GM19025 (cell line): ENCODE measurements around the gene ADAM17.

Source experiments
- ATAC-seq: cut with Tn5 transposase; IDR thresholded peaks from one replicate; pipeline ENCODE4 v1.9.1; 2021; ENCODE audit warnings: mild to moderate bottlenecking, low read depth, moderate library complexity; ENCODE audit not compliant: unreplicated experiment

The ADAM17 gene

DNA sequence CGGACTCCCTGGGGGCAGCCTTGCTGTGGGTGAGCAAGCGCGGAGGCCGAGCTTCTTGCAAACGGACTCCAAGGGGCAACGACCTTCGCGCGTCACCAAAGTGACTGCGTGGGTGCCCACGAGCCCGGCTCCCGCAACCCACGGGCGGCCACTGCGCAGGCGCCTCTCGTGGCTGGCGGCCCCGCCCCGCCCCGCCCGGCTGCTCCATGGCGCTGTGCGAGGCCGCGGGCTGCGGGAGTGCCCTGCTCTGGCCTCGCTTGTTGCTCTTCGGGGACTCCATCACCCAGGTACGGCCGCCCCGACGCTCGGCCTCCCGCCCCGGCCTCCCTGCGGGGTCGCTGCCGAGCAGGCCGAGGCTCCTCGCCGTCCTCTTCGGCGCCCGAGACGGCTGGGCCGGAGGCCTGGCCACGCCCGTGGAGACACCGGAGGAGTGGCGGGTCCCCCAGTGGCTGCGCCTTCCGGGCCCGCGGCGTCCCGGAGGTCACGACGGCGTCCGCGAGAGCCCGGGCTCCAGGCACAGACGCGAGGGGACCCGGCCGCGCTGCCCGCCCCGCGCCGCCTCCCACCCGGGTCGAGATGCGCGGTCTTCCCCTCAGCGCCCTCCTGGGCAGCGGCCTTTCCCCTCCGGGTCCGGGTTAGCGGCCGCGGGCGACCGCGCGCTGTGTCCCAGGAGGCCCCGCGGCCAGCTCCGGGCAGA, 81.1 kb downstream of the ADAM17 start, which contains the start of gene IAH1:
IAH1 (plus strand) TSS at position 191 of the 697 bp plus-strand sequence; CDS start at position 207, 16 bp downstream.
- peak; percentile 76 for ATAC-seq

DNA sequence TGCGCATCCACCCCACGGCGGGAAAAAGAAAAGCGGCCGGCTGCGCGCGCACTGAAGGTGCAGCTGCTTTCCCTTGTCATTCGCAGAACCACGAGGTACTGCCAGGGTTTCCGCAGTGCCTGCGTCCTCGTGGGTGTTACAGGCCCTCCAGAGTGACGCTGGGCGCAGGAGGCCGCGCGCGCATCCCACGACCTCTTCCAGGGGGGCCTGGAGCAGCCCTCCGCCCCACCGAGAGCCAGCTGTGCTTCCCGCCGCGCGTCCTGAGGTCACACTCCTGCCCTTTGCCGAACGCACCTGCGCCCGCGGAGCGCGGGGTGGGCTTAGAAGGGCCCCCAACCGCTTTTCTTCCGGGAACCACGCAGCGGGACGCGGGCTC, 81.7 kb downstream of the ADAM17 start:
- peak; percentile 19 for ATAC-seq

DNA sequence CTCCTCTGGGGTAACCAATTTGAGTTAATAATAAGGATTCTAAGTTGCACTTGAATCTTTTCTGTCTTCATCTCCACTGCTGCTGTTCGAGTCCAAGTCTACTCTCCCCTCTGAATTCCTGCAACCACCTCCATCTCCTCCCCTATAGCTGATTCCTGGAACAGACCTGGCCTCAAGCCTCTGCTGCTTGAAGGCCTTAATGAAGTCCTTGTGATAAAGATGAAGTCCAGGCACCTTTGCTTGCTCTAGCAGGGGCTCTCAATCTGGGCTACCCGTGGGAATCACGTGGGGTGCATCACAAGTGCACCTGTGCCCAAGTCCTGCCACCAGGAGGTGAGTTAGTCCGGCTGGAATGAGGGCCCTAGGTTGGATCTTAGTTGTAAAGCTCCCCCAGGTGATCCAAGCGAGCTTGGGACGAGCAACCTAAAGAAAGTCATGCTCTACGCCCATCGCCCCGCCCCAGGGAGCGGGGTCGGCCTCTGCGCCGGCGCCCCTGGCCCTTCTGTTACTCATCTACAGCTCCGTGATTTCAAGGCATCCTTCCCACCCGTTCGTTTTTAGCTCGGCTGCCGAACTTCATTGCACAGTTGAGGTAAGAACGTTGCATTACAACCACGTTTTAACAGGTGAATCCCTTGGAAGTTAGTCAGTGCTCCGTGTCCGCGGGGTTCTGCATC, 82.2 kb downstream of the ADAM17 start:
- no peak for ATAC-seq

DNA sequence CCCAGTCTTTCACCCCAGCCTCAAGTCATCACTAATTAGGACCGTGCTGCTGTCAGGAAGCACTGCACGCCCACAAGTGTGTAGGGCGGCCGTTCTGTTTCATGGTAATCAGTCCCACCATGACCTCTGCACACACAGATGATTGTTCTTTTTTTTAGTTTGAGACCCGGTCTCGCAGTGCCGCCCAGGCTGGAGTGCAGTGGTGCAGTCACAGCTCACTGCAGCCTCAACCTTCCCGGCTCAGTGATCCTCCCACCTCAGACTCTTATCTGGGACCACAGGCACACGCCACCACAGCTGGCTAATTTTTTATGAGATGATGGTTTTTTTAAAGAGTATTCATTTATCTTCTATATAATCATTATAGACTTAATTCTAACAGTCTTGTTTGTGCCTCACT, 83.1 kb downstream of the ADAM17 start:
- ATAC-seq = no peak

DNA sequence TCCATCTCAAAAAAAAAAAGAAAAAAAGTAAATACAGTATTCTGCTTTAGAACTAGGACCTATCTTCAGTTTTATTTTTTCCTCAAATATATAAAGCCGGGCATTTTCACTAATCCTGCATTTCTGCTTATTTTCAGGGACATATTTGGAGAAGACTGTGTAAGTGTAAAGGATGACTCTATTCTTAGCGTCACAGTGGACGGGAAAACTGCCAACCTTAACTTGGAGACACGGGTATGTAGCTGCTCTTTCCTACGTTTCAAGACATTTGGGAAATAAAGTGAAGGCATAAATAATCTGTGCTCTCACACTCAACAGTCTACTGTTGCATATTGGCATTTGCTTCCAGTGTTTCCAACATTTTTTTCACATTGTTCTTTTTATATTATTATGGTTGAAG, 84.4 kb downstream of the ADAM17 start:
- no peak for ATAC-seq

DNA sequence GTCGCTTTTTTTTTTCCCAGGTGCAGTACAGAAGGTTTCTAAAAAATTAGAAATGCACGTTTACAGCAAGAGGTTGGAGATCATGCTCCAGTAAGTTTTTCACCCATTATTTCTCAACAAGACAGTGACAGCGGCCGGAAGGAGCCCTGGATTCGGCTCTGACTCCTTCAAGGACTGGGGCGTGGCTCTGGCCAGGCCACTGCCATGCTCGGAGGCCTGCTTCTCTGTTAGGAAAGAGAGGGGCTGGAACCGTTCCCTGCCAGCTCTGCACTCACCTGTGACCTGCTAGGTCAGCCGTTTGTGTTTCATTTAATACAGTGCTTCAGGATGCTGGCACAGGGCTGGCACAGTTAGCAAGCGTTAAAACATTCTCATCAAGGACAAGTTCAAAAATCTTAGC, 87.9 kb downstream of the ADAM17 start:
- no peak for ATAC-seq

DNA sequence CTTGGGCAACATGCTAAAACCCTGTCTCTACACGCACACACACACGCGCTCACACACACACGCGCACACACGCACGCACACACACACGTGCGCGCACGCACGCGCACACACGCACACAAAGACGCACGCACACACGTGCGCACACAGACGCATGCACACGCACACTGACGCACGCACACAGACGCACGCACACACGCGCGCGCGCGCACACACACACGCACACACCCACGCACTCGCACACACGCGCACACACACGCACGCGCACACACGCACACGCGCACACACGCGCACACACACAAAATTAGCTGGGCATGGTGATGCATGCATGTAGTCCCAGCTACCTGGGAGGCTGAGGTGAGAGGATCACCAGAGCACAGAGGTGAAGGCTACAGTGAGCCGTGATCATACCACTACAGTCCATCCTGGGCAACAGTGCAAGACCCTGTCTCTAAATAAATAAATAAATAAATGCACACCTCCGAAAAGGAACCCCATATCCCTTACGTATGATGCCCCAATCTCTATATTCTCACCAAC, 89.4 kb downstream of the ADAM17 start:
- no peak for ATAC-seq

DNA sequence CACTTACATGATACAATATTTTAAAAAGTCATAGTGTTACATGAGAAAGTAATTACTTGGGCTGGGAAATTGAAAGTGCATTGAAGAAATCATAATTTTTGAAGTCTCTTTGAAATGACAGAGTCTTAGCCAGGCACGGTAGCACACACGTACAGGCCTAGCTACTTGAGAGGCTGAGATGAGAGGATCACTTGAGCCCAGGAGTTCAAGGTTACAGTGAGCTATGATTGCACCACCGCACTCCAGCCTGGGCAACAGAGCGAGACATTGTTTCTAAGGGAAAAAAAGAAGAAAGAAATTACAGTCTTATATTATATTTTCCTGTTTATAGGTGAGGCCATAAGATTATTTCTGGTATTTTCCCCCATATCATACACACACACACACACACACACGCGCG, 90.5 kb downstream of the ADAM17 start:
- no peak for ATAC-seq

DNA sequence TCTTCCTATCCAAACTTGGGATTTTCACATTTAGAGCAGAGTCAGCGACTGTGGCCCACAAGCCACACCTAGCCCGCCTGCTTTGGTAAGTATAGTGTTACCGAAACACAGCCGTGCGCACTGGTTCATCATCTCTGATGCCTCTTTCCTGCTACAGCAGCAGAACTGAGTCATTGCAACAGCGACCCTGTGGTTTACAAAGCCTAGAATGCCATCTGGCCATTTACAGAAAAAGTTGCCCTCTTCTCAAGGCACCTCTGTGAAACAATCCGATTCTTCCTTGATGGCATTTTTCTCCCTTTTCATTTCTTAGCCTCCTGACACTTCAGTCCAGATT, 92.0 kb downstream of the ADAM17 start:
- no peak for ATAC-seq

DNA sequence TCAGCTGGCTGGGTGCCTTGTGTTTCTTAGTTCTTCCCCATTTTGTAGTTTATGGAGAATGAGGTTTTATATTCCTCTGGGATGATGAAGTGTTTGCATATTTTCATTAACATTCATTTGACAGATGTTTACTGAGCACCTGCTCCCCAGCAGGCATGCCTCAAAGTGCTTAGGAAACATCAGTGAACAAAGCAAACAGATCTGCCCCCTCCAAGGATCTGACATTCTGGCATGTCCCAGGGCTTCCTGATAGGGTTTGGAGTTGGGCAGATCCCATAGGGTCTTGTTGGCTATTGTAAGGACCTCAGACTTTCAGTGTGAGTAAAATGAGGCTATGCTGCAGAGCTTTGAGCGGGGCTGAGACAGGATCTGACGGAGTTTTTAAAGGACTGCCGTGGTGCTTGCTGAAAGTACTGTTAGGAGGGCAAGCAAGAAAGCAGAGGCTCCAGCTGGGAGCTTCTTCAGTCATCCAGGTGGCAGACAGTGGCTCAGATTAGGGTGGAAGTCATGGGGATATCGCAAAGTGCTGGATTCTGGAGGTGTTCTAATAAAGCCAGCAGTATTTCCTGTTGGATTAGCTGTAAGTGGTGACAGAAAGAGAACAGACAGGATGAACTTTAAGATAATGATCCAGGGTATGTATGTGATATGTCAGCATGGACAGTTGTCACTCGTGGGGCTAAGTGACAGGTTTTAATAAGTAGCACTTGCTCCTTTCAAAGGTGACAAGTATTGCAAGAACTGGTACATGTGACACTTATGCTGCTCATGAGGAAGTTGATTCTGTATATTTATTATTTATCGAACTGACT, 92.5 kb downstream of the ADAM17 start:
- no peak for ATAC-seq

DNA sequence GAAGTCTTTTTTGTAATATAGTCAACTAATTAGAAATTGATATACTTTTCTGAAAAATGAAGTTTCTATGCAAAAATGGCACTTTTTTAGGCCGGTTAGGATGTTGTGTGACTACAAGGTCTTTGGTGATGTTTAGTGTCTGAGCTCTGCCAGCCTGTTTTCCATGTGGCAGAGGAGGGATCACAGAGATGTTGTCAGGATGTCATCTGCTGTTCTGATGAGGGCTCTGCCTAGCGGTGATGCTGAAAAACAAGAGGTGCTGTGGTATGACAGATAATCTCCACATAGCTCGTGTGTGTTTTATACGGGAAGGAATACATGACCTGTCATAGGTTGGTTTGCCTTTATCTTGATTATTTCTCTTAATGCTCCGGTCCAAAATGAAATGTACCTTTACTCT, 93.3 kb downstream of the ADAM17 start:
- ATAC-seq = no peak

DNA sequence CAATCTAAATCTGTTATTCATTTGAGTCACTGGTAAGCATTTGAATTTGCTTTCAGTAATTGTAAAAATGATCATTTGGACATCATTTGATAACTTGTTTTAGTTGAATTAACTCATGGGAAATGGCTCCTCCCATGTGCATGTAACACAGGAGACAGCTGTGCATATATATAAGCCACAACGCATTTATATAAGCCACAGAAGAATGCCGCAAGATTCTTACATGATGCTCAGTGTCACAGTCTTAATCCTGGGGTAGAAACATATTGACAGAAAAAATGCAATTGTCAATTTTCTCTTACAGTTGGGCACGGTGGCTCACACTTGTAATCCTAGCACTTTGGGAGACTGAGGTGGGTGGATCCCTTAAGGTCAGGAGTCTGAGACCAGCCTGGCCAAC, 94.6 kb downstream of the ADAM17 start:
- no peak for ATAC-seq

DNA sequence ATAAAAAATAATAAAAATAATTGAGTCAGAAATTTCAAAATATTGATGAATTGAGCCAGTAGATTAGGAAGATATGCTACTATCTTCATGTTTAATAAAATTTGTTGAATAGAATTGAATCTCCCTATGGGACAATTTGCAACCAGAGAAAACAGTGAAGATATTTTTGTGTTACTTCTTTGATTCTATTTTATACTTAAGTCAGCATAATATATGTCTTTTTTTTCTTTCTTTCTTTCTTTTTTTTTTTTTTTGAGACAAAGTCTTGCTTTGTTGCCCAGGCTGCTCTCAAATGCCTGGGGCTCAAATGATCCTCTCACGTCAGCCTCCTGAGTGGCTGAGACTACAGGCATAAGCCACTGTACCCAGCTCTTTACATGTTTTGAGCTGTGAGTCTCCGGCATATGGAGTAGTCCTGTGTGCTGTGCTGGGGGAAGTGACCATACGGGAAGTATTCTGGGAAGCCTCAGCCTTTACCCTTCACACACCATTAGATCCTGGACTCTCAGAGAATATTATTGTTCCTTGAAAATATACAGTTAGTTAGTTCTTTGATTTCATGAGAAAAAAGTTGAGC, 95.1 kb downstream of the ADAM17 start:
- no peak for ATAC-seq

DNA sequence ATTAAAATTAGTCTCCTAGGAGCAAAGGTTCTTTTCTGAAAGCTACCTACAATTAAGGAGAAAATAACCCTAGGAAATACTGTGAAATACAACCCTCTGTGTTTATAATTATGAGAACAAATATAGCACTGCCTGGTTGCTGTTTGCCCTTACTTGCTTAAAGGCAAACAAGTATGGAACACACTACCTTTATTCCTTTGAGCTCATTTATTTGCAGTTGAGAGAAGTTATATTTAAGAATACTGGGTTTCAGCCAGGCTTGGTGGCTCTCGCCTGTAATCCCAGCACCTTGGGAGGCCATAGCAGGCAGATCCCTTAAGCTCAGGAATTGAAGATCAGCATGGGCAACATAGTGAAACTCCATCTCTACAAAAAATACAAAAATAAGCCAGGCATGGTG, 104.4 kb downstream of the ADAM17 start:
- no peak for ATAC-seq

DNA sequence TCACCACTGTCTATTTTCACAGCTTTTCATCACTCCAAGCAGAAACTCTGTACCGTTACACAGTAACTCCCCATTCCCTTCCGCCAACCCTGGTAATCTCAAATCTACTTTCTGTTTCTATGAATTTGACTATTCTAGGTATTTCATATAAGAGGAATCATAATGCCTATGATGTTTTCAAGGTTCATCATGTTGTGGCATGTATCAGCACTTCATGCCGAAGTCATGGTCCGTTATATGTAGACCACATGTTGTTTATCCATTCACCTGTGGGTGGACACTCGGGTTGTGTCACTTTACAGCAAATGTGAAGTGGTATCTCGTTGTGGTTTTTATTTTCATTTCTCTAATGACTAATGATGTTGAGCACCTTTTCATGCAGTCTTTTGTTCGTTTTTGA, 110.5 kb downstream of the ADAM17 start:
- ATAC-seq = no peak

DNA sequence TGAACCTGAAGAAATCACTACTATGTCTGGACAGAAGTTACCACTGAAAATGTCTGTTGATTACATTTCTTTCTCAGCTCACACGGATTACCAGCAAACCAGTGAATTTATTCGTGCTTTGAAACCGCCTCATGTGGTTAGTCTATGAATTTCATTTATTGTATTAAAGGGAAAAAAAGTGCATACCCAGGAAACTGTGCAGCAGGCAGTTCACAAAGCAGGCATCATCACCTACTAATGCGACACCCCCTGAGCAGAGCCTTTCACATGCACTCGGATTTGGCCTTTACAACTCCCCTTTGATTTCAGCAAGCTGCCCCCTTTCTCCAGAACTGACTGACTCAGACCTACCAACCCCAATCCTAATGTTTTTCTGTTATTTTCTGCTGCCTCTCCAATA, 112.1 kb downstream of the ADAM17 start:
- ATAC-seq = no peak

DNA sequence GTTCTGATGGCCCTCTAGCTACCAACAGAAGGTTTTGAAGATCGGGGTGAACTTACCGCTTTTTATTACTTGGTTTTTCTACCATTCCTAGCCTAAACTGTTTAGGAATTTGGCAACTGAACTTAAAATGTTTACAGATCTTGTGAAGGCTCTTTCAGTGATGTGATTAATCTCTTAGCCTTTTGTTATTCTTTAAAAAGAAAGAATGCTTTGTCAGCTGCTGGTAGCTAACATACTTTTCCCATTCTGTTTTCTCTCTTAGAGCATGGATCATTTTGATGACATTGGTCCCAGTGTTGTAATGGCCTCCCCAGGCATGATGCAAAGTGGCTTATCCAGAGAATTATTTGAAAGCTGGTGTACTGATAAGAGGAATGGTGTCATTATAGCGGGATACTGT, 114.1 kb downstream of the ADAM17 start:
- no peak for ATAC-seq

DNA sequence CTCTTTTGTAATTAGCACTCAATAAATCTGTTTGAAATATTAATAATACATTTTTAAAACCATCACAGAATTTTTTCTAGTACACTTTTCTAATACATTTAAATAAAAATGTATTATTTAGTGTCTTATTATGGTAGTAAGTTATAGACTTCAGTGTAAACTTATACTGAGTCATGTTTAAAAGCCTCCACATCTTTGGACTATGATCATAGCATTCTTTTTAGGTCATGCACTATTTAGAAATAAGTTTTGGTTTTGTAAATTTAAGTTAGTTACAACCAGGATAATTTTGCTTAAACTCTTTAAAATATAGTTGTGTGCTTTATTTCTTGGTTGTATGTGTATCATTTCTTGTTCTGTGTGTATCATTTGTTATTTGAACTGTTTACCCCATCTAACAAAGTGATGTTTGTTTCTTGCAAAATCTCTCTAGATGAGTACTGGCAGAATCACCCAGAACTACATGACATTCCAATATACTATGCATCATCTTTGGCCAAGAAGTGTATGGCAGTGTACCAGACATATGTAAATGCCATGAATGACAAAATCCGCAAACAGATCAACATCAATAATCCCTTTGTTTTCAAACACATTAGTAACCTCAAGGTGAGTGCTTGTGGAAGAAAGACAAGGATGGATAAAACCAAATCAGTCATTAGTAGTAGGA, 115.4 kb downstream of the ADAM17 start:
- no peak for ATAC-seq

DNA sequence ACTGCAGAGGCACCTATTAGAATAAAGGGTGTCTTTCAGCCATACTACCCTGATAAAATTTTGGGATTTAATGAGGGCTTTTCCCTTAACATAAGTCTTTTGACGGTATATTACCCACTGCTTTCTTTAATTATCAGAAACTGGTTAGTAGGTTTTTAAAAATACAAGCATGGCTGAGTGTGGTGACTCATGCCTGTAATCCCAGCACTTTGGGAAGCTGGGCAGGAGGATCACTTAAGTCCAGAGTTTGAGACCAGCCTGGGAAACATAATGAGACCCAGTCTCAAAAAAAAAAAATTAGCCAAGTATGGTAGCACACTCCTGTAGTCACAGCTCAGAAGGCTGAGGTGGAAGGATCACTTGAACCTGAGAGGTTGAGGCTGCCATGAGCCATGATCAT, 116.1 kb downstream of the ADAM17 start:
- ATAC-seq = no peak
